Neuron (in vitro differentiated cells): ENCODE measurements around the gene GLS.

Experiments
- H2AFZ ChIP-seq: one replicate; pipeline ENCODE4 v1.6.1; 2013; ENCODE audit warnings: low read depth, mild to moderate bottlenecking, inconsistent platforms, low read length, moderate library complexity
- H3K27me3 ChIP-seq: one replicate; pipeline ENCODE4 v1.6.1; 2013; ENCODE audit warnings: low read length; ENCODE audit not compliant: insufficient read depth
- H3K36me3 ChIP-seq: one replicate; pipeline ENCODE4 v1.6.1; 2013; ENCODE audit warnings: low read length; ENCODE audit not compliant: insufficient read depth
- H3K4me1 ChIP-seq: one replicate; pipeline ENCODE4 v1.6.1; 2013; ENCODE audit warnings: low read length; ENCODE audit not compliant: insufficient read depth
- H3K4me3 ChIP-seq: 2 replicates; pipeline ENCODE4 v1.5.1; 2013; ENCODE audit warnings: mild to moderate bottlenecking, low read length, moderate library complexity
- H3K9me3 ChIP-seq: one replicate; pipeline ENCODE4 v1.6.1; 2013; ENCODE audit warnings: low read length

The GLS gene

DNA sequence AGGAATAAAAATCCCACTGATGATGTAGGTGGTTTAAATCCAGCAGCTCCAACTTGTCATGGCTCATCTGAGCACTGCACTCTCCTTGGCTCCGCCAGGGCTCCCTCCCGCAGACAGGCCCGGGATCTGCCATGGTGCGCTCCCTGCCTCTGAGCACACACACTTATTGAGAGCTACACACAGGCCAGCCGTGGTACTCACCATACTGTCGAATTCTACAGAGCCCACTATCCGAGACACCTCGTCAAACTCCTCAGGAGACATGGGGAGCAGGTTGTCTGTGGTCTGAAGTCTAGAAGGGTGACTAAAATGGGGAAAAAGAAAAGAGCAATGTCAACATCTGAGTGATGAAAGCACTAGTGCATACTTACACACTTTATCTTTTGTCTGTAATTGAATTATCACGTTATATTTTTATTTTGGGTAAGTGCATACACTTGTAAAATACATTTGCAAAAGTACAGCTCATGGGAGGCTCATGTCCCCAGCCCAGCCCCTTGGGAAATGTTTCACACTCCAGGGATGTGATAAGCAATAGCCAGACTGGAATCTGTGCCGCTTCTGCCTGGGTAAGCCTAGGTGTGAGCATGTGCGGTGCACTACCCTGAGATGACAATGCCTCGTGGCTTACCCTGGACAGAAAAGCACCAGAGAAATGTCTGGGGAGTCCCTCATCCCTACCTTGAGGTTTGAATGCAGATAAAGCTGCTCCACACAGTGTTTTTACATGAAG lies 94.2 kb downstream of the GLS start:
- Histone ChIP-seq H3K27me3 (no peaks in the 10 kb centered on the region), H3K36me3 (peaks cover 95% of the 10 kb centered on the region), H3K9me3 (peaks cover 2% of the 10 kb centered on the region), H3K4me1 (no peaks in the 10 kb centered on the region), H3K4me3 (no peak overlapping the region), H2AFZ (no peak overlapping the region)

DNA sequence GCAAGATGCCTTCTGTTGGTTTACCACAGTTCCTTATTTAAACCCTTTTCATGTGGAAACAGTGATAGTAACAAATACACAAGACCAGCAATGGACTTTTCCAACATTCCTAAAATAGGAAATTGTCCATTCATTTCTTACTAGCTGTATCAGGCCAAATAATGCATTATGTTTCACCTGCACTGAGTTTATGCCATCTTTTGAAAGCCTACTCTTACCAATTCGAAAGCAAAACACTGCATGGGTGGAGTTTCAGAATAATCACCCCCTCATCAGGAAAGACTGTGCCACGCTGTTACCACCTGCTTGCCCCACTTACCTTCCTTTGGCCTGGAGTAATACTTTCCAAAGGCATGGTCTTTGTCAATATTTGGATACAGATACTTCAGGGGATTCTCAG lies 95.9 kb downstream of the GLS start:
- Histone ChIP-seq H3K27me3 (no peaks in the 10 kb centered on the region), H3K9me3 (peaks cover 2% of the 10 kb centered on the region), H3K4me1 (no peaks in the 10 kb centered on the region), H2AFZ (no peak overlapping the region), H3K36me3 (peaks cover 95% of the 10 kb centered on the region), H3K4me3 (no peak overlapping the region)

DNA sequence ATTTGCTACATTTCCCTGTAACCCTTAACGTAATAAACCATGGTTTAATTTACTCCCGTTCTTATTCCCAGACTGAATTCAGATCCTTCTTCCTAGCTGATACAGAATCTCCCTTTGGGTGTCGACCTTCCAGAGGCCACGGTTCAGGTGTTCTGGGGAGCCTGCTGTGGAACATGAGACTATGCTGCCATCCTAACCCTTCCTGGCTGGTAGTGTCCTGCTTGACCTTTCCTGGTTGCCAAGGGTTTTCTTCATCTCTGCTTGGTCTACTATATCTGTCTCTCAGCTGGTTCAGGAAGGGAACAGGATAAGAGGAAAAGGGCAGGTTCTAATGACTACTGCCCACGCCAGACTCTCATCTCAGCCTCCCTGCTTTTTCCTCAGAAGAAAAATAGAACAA lies 96.9 kb downstream of the GLS start:
- no peaks in the 10 kb centered on the region for H3K4me1 ChIP-seq
- peaks cover 97% of the 10 kb centered on the region for H3K36me3 ChIP-seq
- no peaks in the 10 kb centered on the region for H3K27me3 ChIP-seq

DNA sequence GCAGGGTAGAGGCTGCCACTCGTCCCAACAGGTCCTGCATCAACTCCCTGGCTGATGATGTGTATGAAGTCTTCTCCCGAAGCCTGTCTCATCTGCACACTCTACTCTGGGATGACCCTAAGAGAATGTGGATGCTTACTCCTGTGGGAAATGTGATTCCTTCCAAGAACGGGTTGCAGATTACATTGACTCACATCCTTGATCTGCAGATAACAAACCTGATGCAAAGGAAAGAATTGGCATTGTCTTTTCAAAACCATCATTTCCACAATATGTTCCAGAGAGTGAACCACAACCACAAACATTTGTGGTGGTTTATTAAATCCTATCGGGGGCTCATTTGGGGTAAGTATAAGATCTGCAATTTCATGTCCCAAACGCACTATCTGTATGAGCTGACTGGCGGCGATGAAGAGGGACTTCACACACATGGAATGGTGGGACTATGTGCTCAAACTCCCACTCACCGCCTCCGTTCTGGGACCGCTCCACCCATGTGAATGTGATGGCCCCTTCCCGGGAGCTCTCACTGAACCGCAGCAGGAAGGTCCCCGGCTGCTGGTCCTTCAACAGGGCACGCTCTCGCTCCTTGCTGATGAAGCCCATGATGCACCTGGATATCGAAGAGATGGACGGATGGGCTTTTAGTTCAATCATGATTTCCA lies 97.9 kb downstream of the GLS start:
- H3K36me3 ChIP-seq, result peaks cover 98% of the 10 kb centered on the region
- H3K4me1 ChIP-seq, result no peaks in the 10 kb centered on the region
- no peaks in the 10 kb centered on the region for H3K9me3 ChIP-seq
- no peaks in the 10 kb centered on the region for H3K27me3 ChIP-seq
- no peak overlapping the region for H2AFZ ChIP-seq
- H3K4me3 ChIP-seq, result no peak overlapping the region

More for the DNA sequence above, 96.9 kb downstream of the GLS start:
- H3K9me3 ChIP-seq, result peaks cover 2% of the 10 kb centered on the region
- H2AFZ ChIP-seq, result no peak overlapping the region
- no peak overlapping the region for H3K4me3 ChIP-seq

DNA sequence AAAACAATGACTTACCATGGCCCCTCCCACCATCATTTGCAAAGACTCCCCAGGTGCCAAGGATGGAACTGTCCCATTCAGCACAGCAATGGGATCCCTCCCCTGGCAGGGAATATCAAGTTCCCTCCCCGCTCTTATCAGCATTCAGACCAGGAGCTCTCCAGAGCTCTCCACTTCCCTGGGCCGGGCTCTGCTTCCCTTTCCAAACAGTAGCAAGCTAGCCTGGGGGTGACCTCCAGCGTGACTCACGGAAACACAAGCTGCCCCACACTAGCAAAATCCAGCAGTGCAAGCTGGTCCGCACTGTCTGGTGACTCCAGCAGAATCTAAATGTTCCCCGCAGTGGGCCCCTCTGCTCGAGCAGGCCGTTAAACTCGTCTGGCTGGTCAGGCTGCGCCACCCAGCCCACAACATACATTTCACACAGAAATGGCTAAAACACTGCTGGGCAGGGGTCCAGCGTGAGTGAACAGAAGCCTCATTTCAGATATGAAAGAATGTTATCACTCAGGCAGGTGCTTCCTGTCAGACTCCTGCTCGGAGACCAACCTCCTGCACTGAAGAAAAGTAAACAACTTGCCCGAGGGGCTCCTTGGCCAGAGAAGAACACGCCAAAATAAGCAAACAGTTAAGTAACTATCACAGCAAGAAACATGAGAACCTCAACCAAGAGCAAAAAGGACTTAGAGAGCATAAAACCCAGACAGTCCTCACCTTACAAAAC lies 99.4 kb downstream of the GLS start:
- no peaks in the 10 kb centered on the region for H3K27me3 ChIP-seq
- H3K4me1 ChIP-seq, result no peaks in the 10 kb centered on the region
- no peak overlapping the region for H2AFZ ChIP-seq
- no peak overlapping the region for H3K4me3 ChIP-seq
- H3K36me3 ChIP-seq, result peaks cover 98% of the 10 kb centered on the region
- no peaks in the 10 kb centered on the region for H3K9me3 ChIP-seq

DNA sequence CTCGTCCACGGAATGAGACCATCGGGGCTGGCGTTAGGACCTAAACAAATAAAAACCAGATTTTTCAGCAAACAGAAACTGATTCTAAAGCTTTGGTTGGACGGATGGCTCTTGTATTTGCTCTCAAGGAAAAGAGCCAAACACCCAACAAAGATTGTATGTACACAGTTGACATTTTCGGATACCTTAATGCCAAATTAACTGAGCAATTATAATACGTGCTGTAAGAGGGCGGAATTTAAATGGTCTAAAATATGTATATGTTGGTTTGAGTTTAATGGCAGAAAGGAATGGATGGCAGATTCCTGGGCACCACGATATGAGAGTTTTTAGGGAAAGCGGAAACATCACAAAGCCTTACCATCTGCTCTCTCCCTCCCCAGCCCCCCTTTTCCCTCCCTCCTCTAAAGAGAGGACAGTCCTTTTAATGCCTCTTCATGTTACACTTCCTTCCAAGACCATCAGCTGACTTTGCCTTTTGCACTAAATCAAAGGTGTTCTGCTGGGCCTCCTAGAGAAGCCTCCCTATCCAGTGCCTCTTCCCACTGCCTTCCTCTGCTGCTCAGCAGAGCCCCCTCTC lies 100.1 kb downstream of the GLS start:
- H2AFZ ChIP-seq, result no peak overlapping the region
- H3K4me1 ChIP-seq, result no peaks in the 10 kb centered on the region
- peaks cover 98% of the 10 kb centered on the region for H3K36me3 ChIP-seq
- no peaks in the 10 kb centered on the region for H3K27me3 ChIP-seq
- no peak overlapping the region for H3K4me3 ChIP-seq
- no peaks in the 10 kb centered on the region for H3K9me3 ChIP-seq

DNA sequence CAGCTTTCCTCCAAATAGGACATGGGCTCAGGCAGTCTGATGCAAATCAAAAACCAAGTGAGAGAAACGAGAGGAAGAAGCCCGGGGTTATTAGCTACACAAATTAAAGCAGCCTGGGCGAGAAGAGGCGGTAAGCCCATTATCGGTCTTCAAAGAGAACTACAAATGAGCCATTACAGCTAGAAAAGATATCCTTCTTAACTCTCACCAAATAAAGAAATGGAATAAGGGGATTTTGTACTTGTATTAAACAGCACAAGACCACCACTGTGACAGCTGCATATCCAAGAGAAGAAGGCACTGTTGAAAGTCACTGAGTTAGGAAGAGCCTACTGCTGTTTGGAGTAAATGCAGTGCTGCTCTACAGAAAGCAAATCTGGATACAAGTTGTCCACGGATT lies 100.7 kb downstream of the GLS start:
- H3K36me3 ChIP-seq, result peaks cover 97% of the 10 kb centered on the region
- H3K4me3 ChIP-seq, result no peak overlapping the region
- no peak overlapping the region for H2AFZ ChIP-seq

DNA sequence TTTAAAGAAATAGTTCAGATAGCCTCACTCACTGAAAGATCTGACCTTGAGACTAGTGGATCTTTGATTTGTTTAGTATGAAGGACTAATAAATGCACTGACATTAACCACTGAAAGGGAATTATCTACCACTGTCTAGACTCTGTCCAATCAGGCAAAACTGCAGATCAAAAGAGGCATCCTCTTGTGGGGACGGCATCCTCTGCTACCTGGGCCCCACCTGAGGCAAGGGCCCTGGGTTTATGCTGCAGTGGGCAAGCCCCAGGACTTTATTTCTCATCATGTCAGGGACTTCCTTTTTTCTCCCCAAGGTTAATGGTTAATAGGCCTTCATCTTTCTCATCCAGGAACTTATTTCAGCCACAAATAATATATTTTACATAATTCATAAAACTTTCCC lies 101.1 kb downstream of the GLS start:
- no peaks in the 10 kb centered on the region for H3K9me3 ChIP-seq
- no peaks in the 10 kb centered on the region for H3K4me1 ChIP-seq
- H2AFZ ChIP-seq, result no peak overlapping the region
- peaks cover 97% of the 10 kb centered on the region for H3K36me3 ChIP-seq
- no peak overlapping the region for H3K4me3 ChIP-seq
- no peaks in the 10 kb centered on the region for H3K27me3 ChIP-seq

More for the DNA sequence above, 100.7 kb downstream of the GLS start:
- H3K9me3 ChIP-seq, result no peaks in the 10 kb centered on the region
- no peaks in the 10 kb centered on the region for H3K27me3 ChIP-seq
- no peaks in the 10 kb centered on the region for H3K4me1 ChIP-seq

DNA sequence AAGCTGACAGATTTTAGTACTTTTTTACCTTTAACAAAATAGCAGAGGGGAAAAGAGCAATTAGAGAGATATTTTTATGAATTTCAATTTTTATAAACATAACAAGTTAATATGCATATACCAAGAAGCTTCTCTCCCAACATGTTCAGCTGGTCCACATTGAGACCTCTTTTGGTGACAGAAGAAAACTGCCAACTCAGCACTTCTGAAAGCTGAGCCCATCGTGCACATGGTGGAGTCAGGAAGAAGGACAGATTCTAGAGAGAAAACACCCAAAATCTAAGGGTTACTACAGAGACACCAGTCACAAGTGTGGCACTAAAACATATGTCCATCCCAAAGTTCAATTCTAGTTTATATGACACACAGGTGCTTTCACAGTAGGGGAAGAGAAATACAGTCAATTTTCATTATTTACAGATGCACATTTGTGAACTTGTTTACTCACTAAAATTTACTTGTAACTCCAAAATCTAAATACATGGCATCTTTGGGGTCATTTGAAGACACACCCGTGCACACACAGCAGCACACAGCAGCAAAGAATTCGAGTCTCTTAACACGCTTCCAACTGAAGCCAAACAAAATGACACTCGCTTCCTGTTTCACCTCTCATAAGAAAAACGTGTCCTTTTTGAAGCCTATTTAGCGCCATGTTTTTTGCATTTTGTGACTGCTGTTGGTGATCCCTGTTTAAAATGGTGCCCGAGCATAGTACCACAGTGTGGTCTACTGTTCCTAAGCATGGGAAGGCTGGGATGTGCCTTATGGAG lies 101.8 kb downstream of the GLS start:
- peaks cover 97% of the 10 kb centered on the region for H3K36me3 ChIP-seq
- no peak overlapping the region for H3K4me3 ChIP-seq
- H3K9me3 ChIP-seq, result no peaks in the 10 kb centered on the region
- H3K27me3 ChIP-seq, result no peaks in the 10 kb centered on the region
- H2AFZ ChIP-seq, result no peak overlapping the region
- no peaks in the 10 kb centered on the region for H3K4me1 ChIP-seq

DNA sequence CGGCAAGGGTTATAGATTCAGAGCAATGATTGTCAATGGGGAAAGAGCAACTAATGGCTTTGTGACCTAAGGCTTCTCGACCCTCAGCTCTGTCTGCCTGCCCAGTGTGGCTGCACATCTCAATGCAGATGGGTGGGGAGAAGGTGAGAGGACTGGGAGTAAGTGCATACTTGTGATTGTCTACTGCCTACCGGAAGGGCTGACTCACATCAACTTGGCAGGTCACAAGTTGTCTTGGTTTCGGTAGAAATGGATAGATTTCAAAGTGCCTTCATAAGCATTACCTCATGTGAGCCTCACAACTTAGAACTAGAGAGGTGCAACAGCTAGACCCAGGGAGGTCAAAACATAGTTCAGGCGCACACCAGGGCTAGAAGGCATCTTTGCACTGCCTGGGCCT lies 104.0 kb downstream of the GLS start:
- H3K27me3 ChIP-seq, result no peaks in the 10 kb centered on the region
- no peak overlapping the region for H2AFZ ChIP-seq
- peaks cover 91% of the 10 kb centered on the region for H3K36me3 ChIP-seq
- no peaks in the 10 kb centered on the region for H3K4me1 ChIP-seq
- H3K4me3 ChIP-seq, result no peak overlapping the region
- H3K9me3 ChIP-seq, result no peaks in the 10 kb centered on the region

DNA sequence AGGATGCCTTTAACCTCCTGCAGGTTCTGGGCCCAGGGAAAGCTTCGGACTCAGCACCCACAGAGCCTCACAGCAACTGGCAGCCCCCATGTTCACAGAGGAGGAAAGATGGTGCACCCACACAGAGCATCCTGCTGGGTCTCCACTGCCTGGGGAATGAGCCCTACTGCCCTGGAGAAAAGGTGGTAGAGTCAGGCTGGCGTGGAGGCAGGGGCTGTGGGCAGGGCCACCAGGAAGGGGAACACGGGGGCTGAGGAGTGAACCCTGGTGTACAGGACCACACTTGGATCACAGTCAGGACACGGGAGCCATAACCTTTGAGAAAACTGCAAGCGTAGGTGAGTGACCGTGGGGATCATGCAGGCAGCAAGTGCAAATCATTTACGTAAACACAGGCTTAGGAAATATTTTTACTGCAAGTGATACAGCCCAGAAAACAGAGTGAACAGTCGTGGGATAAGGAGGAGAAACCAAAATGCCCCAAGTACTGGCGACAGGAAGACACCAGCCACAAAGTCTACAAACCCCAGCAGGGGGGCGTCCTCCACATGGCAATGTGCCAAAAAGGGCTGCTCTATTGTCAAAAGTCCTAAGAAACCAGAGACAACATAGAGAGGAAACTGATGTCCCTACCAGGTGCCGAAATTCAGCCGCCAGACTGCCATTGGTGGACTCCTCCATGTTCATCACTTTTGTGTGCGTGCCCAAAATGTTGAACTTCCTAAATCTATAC lies 105.8 kb downstream of the GLS start:
- H3K27me3 ChIP-seq, result no peaks in the 10 kb centered on the region
- no peaks in the 10 kb centered on the region for H3K9me3 ChIP-seq
- peaks cover 92% of the 10 kb centered on the region for H3K36me3 ChIP-seq

DNA sequence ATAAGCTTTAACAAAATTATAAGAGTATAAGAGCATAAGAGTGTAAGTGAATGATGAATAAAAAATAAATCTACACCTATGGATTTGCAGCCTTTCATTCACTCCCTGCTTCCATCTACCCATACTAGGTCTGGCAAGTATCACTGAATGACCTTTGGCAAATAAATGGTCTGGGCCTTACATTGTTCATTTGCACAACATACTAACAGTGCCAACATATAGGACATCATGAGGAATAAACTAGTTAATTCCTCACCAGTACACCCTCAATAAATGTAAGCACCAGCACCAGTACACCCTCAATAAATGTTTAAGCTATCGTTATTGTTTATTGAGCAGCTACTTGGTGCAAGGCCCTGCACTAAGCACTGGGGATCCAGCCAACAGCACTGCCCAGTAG lies 106.5 kb downstream of the GLS start:
- peaks cover 89% of the 10 kb centered on the region for H3K36me3 ChIP-seq

More for the DNA sequence above, 105.8 kb downstream of the GLS start:
- Histone ChIP-seq H2AFZ (no peak overlapping the region), H3K4me3 (no peak overlapping the region), H3K4me1 (no peaks in the 10 kb centered on the region)

More for the DNA sequence above, 106.5 kb downstream of the GLS start:
- Histone ChIP-seq H2AFZ (no peak overlapping the region), H3K9me3 (no peaks in the 10 kb centered on the region), H3K4me1 (no peaks in the 10 kb centered on the region), H3K4me3 (no peak overlapping the region), H3K27me3 (no peaks in the 10 kb centered on the region)
